Glomerular endothelial cell (primary cell): ENCODE data around the gene TIMELESS. TPM values are rescaled to one million over a fixed set of nuclear protein-coding genes. Genes with fewer than 3 reads are reported as not detected.

Source experiments
- total RNA-seq: library from RNA; depleted of rRNA; stranded (reverse); fragments of >200 nt; gene quantifications from 2 replicates; pipeline ENCODE4 v1.2.3, GENCODE V29; 2015

The TIMELESS gene
- total RNA-seq, 1 donor from 2014 or later, result 13.9 TPM

Other genes starting within 250 kb of the TIMELESS start
- 40.5 and 41.5 TPM in 2 replicates for gene RNF41, start 227.5 kb downstream of the TIMELESS start, total RNA-seq
- 26.7 and 33.5 TPM in 2 replicates for gene NABP2, start 225.1 kb downstream of the TIMELESS start, total RNA-seq
- gene SLC39A5, start 219.4 kb downstream of the TIMELESS start, total RNA-seq, result not detected in 2 replicates
- 34.4 and 55.6 TPM in 2 replicates for gene ANKRD52, start 191.0 kb downstream of the TIMELESS start, total RNA-seq
- 9.2 and 15.9 TPM in 2 replicates for gene COQ10A, start 182.5 kb downstream of the TIMELESS start, total RNA-seq
- 146 and 156 TPM in 2 replicates for gene CS, start 149.1 kb downstream of the TIMELESS start, total RNA-seq
- gene CNPY2, start 133.4 kb downstream of the TIMELESS start, total RNA-seq, result 112 and 135 TPM in 2 replicates
- 15.6 and 18.4 TPM in 2 replicates for gene PAN2, start 115.4 kb downstream of the TIMELESS start, total RNA-seq
- gene IL23A, start 110.5 kb downstream of the TIMELESS start, total RNA-seq, result 3.0 TPM in 1 of 2 replicates, not detected in the other
- gene STAT2, start 89.3 kb downstream of the TIMELESS start, total RNA-seq, result 76.0 and 104 TPM in 2 replicates
- not detected in 2 replicates for gene APOF, start 86.6 kb downstream of the TIMELESS start, total RNA-seq
- gene MIP, start 5.2 kb upstream of the TIMELESS start, total RNA-seq, result 0.15 TPM in 1 of 2 replicates, not detected in the other
- 1.7 TPM in 2 replicates for gene SPRYD4, start 19.2 kb upstream of the TIMELESS start, total RNA-seq
- gene GLS2, start 38.7 kb upstream of the TIMELESS start, total RNA-seq, result 0.58 TPM in 1 of 2 replicates, not detected in the other
- gene RBMS2, start 72.4 kb upstream of the TIMELESS start, total RNA-seq, result 56.5 and 75.8 TPM in 2 replicates
- gene BAZ2A, start 180.9 kb upstream of the TIMELESS start, total RNA-seq, result 61.5 and 112 TPM in 2 replicates
- gene ATP5F1B, start 196.6 kb upstream of the TIMELESS start, total RNA-seq, result 415 and 515 TPM in 2 replicates
- gene PTGES3, start 238.9 kb upstream of the TIMELESS start, total RNA-seq, result 110 and 111 TPM in 2 replicates